ENCODE data around the gene SERPINE1.

DNA sequence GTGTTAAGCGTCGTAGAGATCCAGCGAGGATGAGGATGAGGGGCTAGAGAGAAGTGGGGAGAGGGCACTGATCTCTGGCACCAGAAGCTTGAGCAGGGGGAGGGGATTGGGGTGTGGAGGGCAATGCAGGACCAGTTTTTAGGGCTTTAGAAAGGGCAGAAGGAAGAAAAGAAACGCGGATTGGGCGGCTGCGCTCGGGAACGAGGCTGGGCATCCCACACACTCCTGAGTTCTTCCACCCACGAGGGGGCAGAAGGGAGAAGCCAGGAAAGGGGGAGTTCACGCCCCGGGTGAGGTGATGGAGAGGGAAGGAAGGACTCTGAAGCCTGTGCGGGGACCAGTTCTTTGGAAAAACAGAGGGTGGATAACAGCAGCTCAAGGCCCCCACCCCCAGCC, 44.5 kb downstream of the SERPINE1 start:
- TF ChIP-seq, protein P1, sequence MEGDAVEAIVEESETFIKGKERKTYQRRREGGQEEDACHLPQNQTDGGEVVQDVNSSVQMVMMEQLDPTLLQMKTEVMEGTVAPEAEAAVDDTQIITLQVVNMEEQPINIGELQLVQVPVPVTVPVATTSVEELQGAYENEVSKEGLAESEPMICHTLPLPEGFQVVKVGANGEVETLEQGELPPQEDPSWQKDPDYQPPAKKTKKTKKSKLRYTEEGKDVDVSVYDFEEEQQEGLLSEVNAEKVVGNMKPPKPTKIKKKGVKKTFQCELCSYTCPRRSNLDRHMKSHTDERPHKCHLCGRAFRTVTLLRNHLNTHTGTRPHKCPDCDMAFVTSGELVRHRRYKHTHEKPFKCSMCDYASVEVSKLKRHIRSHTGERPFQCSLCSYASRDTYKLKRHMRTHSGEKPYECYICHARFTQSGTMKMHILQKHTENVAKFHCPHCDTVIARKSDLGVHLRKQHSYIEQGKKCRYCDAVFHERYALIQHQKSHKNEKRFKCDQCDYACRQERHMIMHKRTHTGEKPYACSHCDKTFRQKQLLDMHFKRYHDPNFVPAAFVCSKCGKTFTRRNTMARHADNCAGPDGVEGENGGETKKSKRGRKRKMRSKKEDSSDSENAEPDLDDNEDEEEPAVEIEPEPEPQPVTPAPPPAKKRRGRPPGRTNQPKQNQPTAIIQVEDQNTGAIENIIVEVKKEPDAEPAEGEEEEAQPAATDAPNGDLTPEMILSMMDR (IDR thresholded peaks at IDR 0.05) = no peak
- no peak for TF ChIP-seq POLR2A (IDR thresholded peaks at IDR 0.05)

Data from thyroid gland (tissue), 4 donors.